Vagina (tissue), 2 donors: Measurements from ENCODE around the gene TXNRD3. TPM values are rescaled to one million over a fixed set of nuclear protein-coding genes. Genes with fewer than 3 reads are reported as not detected.

Source experiments
- DNase-seq, 2 donors: peaks; one replicate each; pipeline ENCODE4 v3.0.0-alpha.2; 2017; ENCODE audit errors: extremely low spot score in 2 of 2
- H3K27ac ChIP-seq: fragments of 200-600 bp; sonication (generic); one replicate; pipeline ENCODE4 v1.5.1; 2019
- H3K27me3 ChIP-seq: fragments of 200-600 bp; sonication (generic); one replicate; pipeline ENCODE4 v1.5.1; 2019
- H3K36me3 ChIP-seq, 2 donors: fragments of 200-600 bp; sonication (generic); one replicate each; pipeline ENCODE4 v1.5.1; 2017 to 2019
- H3K4me1 ChIP-seq: fragments of 200-600 bp; sonication (generic); one replicate; pipeline ENCODE4 v1.5.1; 2019
- H3K4me3 ChIP-seq, 2 donors: fragments of 200-600 bp; sonication (generic); 1 replicate in 1 of 2; 2 replicates in 1 of 2; pipeline ENCODE4 v1.5.1; 2016 to 2019
- H3K9me3 ChIP-seq: fragments of 200-600 bp; sonication (generic); one replicate; pipeline ENCODE4 v1.5.1; 2019
- POLR2A ChIP-seq, 2 donors: fragments of 450-650 bp; IDR thresholded peaks; one replicate each; pipeline ENCODE4 v1.6.1; 2017; ENCODE audit warnings: antibody characterized with exemption in 2 of 2, mild to moderate bottlenecking in 2 of 2, moderate library complexity in 2 of 2
- POLR2AphosphoS5 ChIP-seq, 2 donors: sonication (generic); formaldehyde crosslinking; IDR thresholded peaks; one replicate each; pipeline ENCODE4 v1.9.0; 2017; ENCODE audit warnings: antibody characterized with exemption in 2 of 2, mild to moderate bottlenecking in 2 of 2, low read depth in 1 of 2; ENCODE audit not compliant: insufficient read depth in 1 of 2
- intact Hi-C: fragments of 100-400 bp; cut with DNase I; formaldehyde crosslinking; loops from one replicate; pipeline ENCODE4 v1.15.1; 2023
- total RNA-seq: library from RNA; depleted of rRNA; stranded (reverse); fragments of >200 nt; gene quantifications from one replicate; pipeline ENCODE4 v1.2.3, GENCODE V29; 2016
- TF ChIP-seq, protein P1 (sequence below), 3 experiments: fragments of 450-650 bp in 2 of 3; fragments of 200-600 bp in 1 of 3; sonication (generic) in 1 of 3; IDR thresholded peaks; one replicate each; pipeline ENCODE4 v1.5.1; 2017 to 2019; ENCODE audit warnings: antibody characterized with exemption in 3 of 3, mild to moderate bottlenecking in 2 of 3, moderate library complexity in 2 of 3

The TXNRD3 gene
- total RNA-seq = 7.1 TPM

- intact Hi-C loops = no loop called here
- peak within 1 kb of the TSS; percentile 55 to 83 for H3K4me3 ChIP-seq
- TF ChIP-seq POLR2A (IDR thresholded peaks at IDR 0.05) (peak in 1 of 2 donors; percentile 49), POLR2AphosphoS5 (IDR thresholded peaks at IDR 0.05; ENCODE audit: insufficient read depth in 1 of 2, low read depth in 1 of 2) (peak in 1 of 2 donors; percentile 45)
- TF ChIP-seq, protein P1, sequence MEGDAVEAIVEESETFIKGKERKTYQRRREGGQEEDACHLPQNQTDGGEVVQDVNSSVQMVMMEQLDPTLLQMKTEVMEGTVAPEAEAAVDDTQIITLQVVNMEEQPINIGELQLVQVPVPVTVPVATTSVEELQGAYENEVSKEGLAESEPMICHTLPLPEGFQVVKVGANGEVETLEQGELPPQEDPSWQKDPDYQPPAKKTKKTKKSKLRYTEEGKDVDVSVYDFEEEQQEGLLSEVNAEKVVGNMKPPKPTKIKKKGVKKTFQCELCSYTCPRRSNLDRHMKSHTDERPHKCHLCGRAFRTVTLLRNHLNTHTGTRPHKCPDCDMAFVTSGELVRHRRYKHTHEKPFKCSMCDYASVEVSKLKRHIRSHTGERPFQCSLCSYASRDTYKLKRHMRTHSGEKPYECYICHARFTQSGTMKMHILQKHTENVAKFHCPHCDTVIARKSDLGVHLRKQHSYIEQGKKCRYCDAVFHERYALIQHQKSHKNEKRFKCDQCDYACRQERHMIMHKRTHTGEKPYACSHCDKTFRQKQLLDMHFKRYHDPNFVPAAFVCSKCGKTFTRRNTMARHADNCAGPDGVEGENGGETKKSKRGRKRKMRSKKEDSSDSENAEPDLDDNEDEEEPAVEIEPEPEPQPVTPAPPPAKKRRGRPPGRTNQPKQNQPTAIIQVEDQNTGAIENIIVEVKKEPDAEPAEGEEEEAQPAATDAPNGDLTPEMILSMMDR (IDR thresholded peaks at IDR 0.05) = peak in 1 of 3 experiments; percentile 17
- H3K27ac ChIP-seq = peak within 1 kb of the TSS; percentile 50
- H3K36me3 ChIP-seq = no peaks in the 10 kb centered on the region
- H3K27me3 ChIP-seq = no peaks in the 10 kb centered on the region
- DNase-seq = peak in 1 of 2 donors; percentile 81
- no peaks in the 10 kb centered on the region for H3K9me3 ChIP-seq
- peaks cover 7% of the 10 kb centered on the region for H3K4me1 ChIP-seq
Observed at GRCh38 chr3:126654571-126655383, at the start of gene TXNRD3. Gene TXNRD3 (minus strand): TSS chr3:126655124.

GRCh38 chr3:126703512-126704493, 48.9 kb upstream of the TXNRD3 start, which contains the start of gene CHCHD6:
Gene CHCHD6 (plus strand): TSS chr3:126704240. CDS start chr3:126704313, 73 bp downstream.
- peak in 1 of 2 donors; percentile 95 for DNase-seq
- H3K4me1 ChIP-seq = peaks cover 13% of the 10 kb centered on the region
- no peaks in the 10 kb centered on the region for H3K36me3 ChIP-seq
- TF ChIP-seq, protein P1 (IDR thresholded peaks at IDR 0.05) = no peak
- peak; percentile 67 to 90 for TF ChIP-seq POLR2AphosphoS5 (IDR thresholded peaks at IDR 0.05; ENCODE audit: insufficient read depth in 1 of 2, low read depth in 1 of 2)
- H3K9me3 ChIP-seq = no peaks in the 10 kb centered on the region
- no peaks in the 10 kb centered on the region for H3K27me3 ChIP-seq
- H3K27ac ChIP-seq = peak within 1 kb of the TSS; percentile 47
- peak within 1 kb of the TSS; percentile 71 to 81 for H3K4me3 ChIP-seq
- intact Hi-C loops = loop anchor here (5.0 kb wide), 1 partner anchor 278 kb away; the partner anchor contains the start of gene PLXNA1

DNA sequence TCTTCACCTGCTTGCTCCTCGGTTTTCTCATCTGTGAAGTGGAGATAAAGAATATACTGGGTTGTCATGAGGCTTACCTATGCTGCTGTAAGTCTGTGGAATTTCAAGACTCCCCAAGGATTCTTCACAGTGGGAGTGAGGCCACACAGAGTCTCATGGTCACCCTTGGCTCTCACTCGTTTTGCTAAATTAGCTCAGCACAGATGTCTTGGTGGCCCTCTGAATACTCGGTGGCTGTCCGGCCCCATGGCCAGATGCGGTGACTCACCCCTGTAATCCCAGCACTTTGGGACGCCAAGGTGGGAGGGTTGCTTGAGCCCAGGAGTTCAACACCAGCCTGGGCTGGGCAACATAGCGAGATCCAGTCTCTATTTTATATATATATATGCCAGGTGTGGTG, 44.1 kb upstream of the TXNRD3 start:
- intact Hi-C loops = no loop called here
- TF ChIP-seq, protein P1 (IDR thresholded peaks at IDR 0.05) = no peak
- TF ChIP-seq POLR2A (IDR thresholded peaks at IDR 0.05) = no peak
- no peak for TF ChIP-seq POLR2AphosphoS5 (IDR thresholded peaks at IDR 0.05; ENCODE audit: insufficient read depth in 1 of 2, low read depth in 1 of 2)
- H3K9me3 ChIP-seq = no peaks in the 10 kb centered on the region
- H3K36me3 ChIP-seq = no peaks in the 10 kb centered on the region
- H3K27me3 ChIP-seq = no peaks in the 10 kb centered on the region
- DNase-seq = no peak
- no peak overlapping the region for H3K4me3 ChIP-seq
- H3K27ac ChIP-seq = no peak overlapping the region
- H3K4me1 ChIP-seq = peaks cover 4% of the 10 kb centered on the region

DNA sequence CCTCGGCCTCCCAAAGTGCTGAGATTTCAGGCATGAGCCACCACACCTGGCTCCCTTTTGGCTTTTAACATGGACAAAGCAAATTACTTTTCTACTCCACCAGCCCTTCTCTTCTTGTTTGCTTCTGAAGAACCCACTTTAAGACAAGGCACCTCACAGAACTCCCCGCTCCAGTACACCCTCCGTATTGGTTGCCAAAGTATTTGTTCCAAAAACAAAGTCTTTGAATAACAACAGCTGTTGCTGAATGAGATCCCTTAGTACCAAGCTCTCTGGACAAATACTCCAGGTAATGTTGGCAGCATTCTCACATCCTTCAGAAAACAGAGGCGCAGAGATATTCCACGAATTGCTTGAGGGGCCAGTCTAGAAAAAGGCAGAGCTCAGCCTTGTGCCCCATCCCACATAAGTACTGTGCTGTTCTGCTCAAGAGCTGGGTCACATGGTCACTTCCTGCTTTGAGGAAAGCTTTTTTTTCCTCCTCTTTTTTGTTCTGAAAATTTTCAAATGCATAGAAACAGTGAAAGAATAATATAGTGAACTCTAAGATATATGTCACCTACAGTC, 41.9 kb upstream of the TXNRD3 start:
- intact Hi-C loops = no loop called here
- no peak overlapping the region for H3K4me3 ChIP-seq
- H3K27ac ChIP-seq = no peak overlapping the region
- TF ChIP-seq, protein P1 (IDR thresholded peaks at IDR 0.05) = no peak
- TF ChIP-seq POLR2AphosphoS5 (IDR thresholded peaks at IDR 0.05; ENCODE audit: insufficient read depth in 1 of 2, low read depth in 1 of 2) = no peak
- TF ChIP-seq POLR2A (IDR thresholded peaks at IDR 0.05) = no peak
- H3K27me3 ChIP-seq = no peaks in the 10 kb centered on the region
- no peaks in the 10 kb centered on the region for H3K36me3 ChIP-seq
- H3K9me3 ChIP-seq = no peaks in the 10 kb centered on the region
- H3K4me1 ChIP-seq = no peaks in the 10 kb centered on the region
- DNase-seq = no peak
